COLO668 (cell line): ENCODE data around the gene PPARG.
A peak's percentile ranks its signal among the peaks of the same experiment; 100 is the strongest.
"Not testable (repeated sequence)": the region's sequence is repeated elsewhere in the genome, so short reads cannot be mapped to it uniquely, and the experiment has no call there.

ENCODE experiments used
- DNase-seq: peaks from one replicate; lab custom pipeline; 2025; ENCODE audit not compliant: unreplicated experiment; lab: John Stamatoyannopoulos, UW

PPARG gene

DNA sequence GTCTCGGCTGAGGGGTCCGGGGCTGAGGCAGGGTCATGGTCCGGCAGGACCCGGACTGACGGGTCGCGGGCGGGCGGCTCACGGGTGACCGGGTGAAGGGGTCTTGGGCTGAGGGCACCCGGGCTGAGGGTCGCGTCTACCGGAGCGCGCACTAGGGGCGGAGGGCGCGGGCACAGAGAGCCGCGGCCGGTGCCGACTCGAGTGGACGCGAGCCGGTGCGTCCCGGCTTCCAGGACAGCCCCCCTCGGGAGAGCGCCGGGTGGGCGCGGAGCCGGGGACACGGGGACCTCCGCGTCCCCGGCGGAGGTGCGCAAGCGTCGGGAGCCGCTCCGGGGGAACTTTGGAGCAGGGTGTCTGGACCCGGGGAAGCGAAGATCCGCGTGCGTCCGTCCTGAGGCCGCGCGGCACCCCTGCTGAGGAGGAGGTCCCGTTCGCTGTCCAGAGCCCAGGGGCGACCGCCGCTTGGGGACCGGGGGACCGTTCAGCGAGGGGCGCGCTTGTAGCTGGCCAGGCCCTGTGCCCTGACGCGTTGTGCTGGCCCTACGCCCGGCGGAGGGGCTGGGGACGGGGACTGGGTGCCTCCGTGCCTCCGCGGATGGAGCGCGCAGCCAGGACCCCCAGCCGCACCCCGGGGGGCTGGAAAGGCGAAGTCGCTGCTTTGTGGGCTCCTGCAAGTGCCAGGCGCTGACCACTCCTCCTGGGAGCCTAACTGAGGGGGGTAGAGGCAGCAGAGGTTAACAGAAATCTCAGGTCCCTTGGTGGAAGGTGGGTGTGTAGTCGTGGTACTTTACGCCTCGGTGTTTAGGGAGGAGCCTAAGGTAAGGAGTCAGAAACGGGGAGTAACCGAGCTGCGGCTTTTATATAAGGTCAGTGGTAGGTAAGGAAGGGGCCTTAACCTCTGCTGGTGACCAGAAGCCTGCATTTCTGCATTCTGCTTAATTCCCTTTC, at the start of gene PPARG:
Gene PPARG (plus strand): TSS at position 889 of the 948 bp plus-strand sequence. CDS start 90,642 bp downstream, outside the sequence.
- peak; percentile 7 for DNase-seq

DNA sequence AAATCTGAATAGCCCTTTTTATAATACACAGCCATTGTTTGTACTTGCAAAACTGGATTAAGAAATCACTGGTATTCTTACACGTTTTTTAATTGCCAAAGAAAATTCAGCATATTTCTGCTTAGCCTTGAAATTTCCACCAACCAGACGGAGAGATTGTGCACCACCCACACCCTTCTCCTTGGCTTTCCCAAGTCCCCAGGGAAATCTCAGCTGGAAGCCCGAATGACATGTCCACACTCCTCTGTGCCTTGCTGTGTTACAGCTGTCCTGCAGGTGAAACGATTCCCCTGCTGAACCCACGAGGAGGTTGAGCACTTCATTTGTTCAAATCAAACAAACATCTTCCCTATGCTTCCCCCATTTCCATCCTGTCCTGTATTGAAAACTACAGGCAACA, 49.6 kb upstream of the PPARG start:
- DNase-seq, result no peak

DNA sequence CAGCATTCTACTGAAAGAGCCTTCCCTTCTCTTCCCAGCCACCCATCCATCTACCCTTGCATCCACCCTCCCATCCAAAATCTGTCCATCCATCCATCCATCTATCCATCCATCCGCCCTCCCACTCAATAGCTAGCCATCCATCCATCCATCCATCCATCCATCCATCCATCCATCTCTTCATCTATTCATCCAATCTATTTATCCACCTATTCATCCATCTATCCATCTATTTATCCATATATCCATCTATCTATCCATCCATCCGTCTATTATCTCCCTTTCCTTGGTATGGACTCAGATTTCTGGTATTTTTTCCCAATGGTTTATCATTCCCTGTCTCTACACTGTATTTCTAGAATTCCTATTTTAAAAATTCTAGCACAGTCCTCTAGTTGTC, 46.1 kb upstream of the PPARG start:
- DNase-seq, result no peak

DNA sequence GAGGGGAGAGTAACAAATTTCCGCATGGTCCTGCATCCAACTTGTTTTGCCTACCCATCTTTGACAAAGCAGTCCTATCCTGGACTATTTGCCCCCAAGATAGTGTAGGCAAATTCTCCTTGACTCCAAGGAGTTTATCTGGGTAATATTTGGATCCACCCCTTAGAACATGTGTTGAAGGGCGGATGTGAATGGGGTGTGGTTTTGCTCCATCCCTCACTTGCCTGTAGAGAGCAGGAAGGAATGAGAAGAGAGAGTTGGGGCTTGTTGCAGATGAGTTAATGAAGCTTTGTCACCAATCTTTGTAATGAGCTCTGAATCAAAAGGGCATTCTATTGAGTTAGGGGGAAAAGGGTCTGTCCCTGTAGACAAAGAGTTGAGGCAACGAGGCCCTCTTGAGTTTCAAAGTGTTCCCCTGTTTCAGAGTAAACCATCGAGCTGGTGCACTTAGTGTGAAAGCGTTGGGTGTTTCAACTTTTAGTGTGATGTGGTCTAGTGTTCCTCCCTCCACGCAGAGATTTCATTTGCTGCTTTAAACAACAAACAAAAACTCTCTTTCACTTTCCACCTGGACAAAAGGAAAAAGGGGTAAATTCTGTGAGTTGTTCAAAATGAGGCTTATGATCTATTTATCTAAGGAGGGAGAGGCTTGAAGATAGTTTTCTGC, 42.2 kb upstream of the PPARG start:
- DNase-seq, result no peak

DNA sequence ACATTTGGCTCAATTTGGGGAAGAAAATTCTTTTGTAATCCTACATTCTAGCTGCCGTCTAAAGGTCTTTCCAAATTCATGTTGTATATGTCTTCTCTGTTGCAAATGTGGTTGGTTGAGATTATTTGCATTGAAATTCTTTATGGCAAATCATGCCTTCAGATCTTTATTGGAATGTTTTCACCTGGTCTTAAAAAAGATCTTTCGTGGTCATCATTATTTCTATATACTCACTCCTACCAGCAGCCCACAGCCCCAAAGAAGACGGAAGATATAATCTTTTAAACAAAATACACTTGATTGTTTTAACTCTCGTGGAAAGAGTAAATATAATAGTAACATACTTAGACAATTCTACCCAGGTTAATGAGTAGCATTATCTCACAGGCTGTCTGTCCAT, 41.5 kb upstream of the PPARG start:
- no peak for DNase-seq

DNA sequence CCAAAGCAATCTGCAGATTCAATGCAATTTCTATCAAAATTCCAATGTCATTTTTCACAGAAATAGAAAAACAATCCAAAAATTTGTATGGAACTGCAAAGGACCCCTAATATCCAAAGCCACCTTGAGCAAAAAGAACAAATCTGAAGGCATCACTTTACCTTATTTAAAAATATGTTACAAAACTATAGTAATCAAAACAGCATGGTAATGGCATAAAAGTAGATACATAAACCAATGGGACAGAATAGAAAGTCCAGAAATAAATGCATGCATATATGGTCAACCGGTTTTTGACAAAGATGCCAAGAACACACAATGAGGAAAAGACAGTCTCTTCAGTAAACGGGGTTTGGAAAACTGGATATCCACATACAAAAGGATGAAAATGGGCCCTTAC, 39.4 kb upstream of the PPARG start:
- DNase-seq, result no peak

DNA sequence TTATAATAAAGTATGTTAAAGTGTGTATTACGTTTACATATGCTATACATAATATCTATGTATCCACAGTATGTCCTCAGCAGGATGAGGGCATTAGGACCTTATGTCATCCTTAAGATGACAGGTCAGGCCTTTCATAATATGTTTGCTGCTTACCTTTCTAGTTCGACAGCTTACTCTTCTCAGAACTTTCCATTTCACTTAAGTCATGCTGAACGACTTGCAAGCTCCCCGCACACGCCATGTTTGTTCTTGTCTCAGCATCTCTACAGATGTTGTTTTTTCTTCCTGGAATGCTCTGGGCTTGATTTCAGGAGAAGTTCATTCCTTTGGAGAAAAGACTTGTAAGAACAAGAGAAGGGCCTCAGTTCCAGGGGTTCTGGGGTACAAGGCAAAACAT, 36.0 kb upstream of the PPARG start:
- no peak for DNase-seq

DNA sequence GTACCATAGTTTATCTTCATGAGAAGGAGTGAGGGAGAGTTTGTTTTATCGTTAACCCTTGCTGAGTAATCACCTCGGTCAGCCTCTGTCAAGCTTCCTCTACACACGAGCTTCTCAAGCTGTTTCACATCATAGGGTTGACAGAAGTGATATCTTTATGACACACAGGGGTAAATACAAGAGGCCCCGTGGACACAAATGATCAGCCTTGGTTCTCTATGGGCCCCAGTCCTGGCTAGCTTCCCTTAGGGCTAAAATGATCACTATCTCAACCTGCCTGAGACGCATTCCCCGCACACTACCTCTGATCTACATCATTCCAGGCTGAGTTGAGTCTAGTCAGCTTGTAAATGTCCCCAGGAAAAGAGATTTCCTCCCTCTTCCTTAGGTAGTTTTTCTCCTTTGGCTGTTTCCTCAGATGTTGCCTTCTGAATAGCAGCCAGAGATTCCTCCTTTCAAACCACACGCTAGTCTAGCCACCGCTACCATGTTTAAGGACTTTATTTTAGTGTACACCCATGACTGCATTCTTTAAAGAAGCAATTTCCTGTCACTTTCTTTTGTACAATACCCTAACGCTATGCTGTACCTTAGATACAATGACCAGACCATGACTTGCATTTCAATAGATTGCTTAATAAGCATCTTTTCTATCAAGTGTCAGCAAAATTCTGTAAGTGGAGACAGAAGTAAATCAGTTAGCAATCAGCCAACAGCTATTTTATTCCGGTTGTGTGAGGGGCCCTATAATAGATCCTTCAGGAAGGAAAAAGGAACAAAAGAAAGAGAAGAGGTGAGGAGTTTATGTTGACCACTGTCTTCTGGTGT, 35.1 kb upstream of the PPARG start:
- no peak for DNase-seq

DNA sequence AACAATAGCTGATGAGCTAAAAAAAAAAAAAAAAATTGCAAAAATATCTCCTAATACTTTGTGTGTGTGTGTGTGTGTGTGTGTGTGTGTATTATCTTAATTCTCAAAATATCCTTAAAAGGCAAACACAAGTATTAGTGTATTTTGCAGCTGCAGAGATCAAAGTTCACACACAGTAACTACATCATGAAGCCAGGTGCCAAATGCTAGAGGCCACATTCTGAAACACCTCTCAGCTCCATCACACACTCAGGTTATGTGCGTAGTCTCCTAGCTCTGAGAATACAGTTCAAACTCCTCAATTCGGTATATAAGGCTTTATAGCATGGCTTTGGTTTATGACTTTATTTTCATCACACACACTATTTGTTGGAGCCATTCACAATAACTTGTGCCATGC, 33.5 kb upstream of the PPARG start:
- DNase-seq, result no peak

DNA sequence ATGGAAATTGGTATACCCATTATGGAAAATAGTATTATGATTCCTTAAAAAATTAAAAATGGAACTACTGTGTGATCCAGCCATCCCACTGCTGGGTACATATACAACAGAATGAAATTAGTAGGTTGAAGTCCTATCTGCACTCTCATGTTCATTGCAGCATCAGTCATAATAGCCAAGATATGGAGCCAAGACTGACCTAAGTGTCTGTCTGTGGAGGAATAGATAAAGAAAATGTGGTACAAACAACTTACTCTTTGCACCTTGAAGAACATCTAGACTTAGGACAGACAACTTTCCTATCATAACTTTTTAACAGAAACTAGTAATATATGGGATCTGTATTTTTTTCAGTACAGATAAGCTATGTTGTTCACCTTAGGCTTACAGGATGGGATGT, 30.0 kb upstream of the PPARG start:
- no peak for DNase-seq

DNA sequence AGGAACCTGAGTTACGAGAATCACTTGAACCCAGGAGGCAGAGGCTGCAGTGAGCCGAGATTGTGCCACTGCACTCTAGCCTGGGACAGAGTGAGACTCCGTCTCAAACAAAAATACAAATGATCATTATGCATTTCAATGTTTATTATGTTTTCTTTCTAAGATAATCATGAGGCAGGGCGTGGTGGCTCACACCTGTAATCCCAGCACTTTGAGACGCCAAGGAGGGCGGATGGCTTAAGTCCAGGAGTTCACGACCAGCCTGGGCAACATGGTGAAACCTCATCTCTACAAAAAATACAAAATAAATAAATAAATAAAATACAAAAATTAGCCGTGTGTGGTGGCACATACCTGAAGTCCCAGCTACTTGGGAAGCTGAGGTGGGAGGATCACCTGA, 26.7 kb upstream of the PPARG start:
- not testable (repeated sequence) for DNase-seq

DNA sequence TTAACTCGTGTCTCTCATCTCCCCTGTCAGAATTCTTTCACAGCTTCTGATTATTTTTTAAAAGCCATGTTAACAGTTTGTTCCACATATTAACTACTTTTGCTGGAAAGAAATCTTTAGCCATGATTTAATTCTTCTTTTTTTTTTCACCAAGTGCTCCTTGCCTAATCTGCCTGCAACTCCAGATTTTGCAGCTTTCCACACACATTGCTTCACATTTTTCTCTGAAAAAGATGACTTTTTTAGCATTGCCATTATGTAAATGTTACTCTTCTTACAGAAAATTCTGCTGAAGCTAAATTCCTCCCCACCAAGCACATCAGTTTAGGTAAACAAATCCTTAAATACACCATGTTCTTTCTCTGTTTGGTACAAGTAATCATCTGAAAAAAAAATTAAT, 23.4 kb upstream of the PPARG start:
- DNase-seq, result no peak

DNA sequence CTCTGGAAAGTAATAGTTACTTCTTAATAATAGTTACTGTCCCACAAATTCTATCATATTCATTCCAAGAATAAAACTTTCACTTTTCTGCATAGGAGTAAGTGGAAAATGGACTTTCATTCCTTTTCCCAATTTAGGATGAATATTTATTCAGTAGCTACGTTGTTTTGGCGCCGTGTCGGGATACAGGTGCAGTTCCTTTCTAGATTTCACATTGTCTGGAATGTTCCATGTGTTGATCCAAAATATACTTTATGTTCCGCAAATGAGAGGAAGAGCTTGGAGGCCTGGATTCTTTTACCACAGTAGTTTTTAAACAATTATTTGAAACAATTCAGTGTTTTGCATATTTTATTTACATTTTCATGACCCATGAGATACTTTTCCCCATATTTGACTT, 22.8 kb upstream of the PPARG start:
- no peak for DNase-seq

DNA sequence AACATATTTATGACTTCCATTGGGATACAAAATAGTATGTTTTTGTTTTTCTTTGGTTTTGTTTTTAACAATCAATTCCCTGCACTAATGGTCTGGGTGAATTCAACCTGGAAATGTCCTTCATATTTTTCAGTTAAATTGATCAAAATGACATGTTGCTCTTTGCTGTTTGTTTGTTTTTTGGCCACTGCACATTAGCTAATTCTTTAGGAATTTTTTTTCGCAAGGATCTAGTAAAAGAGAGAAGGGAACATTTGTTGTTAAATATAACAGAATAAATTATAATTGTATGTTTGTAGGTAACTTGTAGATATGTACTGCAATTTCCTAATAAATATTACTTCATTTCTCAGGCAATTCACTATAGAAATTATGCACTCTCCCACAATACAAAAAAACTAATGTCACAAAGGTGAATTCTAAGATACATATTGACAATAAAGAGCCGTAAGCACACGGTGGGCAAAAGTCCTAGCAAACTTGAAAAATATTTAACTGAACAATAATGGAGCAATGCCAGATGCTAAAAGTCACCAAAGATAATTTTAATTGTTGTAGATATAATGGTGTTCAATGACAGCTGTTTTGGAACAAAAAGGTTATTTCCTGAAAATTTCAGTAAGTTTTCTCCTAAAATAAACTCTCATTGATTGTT, 21.4 kb upstream of the PPARG start:
- DNase-seq, result no peak

DNA sequence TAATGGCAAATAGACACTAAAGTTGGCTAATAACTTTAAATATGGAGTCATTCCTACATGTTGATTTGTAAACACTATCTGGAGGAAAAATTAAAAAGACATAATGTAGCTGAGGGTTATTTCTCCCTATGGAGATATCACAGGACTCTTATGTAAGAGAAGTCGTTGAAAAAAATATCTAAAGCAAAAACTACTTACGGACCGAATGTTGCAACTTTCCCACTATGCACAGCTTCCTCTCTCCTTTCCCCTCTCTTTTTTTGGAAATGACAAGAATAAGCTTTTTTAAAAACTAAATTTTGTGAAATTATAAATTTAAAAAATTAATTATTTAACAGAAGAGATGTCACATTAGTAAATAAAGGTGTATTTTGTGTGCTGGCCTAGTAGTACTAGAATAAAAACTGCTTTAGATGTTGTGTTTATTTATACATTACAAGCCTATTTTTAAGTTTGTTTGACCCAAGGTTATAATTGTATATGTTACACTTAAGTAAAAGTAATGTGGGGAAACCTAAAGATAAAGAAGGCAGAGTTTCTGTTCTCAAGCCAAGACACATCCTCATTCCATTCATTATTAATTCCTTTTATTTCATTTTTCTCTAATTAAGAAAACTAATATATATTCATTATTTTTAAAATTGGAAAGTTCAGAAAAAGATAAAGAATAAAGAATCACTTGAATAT, 20.7 kb upstream of the PPARG start:
- no peak for DNase-seq

DNA sequence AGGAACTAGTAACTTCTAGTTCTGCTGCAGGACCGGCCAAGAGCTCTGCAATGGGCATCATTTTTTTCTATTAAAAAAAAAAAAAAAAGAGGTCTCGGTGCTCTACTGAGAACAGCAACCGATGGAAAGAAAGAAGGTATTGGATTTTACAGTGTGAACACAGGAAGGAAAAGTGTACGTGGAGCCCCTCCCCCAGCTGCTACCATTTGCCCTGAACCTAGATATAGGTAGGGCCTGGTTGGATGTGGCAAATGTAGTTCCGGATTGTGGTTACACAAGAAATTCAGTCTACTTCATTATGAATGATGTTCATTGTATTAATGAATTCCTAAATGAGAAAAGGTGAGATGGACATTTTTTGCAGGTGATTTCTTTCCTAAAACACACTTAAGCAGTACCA, 17.9 kb upstream of the PPARG start:
- DNase-seq, result no peak

DNA sequence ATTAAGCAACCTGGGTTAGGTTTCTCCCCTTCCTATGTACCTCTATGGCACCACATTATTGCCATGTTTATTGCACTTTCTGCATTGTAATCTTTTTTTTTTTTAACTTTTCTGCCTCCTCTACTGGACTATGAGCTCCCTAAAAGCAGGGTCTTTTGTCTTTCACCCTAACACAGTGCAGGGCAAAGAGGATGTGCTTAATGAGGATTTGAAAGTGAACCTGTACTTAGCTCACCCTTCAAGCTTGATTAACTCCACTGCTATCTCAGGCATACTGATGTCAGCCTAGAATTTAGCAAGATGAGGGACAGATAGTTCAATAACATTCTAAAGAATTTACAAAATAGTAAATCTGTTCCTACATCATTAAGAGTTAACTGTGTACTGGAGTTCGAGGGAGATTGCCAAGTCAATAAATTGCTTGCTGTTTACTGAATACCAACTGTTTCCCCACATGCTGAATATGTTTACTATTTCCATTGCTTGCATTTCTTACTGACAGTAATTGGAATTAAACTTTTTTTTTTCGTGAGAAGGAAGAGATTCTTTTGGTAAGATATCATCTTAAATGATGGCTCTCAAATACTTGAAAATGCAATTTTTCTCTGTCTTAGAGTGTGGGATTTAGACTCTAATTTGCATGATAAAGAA, 15.7 kb upstream of the PPARG start:
- DNase-seq, result no peak

DNA sequence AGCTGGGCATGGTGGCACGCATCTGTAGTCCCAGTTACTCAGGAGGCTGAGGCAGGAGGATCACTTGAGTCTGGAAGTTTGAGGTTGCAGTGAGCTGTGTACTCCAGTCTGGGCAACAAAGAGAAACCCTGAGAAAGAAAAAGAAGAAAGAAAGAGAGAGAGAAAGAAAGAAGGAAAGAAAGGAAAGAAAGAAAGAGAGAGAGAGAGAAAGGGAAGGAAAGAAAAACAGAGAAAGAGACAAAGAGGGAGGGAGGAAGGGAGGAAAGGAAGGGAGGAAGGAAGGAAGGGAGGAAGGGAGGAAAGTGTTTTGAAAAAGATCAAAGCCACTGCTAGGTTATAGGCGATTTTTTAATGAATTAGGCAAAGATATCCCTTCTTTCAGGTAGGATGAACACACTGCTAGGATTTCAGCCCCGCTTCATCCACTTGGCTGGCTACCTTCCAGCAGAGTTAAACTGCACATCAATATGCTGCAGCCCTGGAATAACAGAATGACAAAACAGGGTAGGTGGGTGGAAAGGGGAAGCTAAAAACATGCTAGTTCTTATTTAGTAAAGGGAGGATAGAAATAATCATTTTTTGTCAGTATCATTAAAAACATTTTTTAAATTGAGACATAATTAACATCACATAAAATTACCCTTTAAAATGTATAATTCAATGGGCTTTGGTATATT, 12.8 kb upstream of the PPARG start:
- no peak for DNase-seq

DNA sequence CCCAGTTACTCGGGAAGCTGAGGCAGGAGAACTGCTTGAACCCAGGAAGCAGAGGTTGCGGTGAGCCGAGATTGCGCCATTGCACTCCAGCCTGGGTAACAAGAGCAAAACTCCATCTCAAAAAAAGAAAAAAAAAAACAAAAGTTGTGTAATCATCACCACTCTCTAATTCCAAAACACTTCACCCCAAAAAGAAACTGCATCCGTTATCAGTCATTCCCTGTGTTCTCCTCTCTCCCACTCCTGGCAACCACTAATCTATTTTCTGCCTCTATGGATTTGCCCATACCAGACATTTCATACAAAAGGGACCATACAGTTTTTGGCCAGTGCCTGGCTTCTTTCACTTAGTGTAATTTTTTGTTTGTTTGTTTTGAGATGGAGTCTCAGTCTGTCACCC, 12.0 kb upstream of the PPARG start:
- not testable (repeated sequence) for DNase-seq
